ENCODE results near the gene KLHL6.

Gene KLHL6

DNA sequence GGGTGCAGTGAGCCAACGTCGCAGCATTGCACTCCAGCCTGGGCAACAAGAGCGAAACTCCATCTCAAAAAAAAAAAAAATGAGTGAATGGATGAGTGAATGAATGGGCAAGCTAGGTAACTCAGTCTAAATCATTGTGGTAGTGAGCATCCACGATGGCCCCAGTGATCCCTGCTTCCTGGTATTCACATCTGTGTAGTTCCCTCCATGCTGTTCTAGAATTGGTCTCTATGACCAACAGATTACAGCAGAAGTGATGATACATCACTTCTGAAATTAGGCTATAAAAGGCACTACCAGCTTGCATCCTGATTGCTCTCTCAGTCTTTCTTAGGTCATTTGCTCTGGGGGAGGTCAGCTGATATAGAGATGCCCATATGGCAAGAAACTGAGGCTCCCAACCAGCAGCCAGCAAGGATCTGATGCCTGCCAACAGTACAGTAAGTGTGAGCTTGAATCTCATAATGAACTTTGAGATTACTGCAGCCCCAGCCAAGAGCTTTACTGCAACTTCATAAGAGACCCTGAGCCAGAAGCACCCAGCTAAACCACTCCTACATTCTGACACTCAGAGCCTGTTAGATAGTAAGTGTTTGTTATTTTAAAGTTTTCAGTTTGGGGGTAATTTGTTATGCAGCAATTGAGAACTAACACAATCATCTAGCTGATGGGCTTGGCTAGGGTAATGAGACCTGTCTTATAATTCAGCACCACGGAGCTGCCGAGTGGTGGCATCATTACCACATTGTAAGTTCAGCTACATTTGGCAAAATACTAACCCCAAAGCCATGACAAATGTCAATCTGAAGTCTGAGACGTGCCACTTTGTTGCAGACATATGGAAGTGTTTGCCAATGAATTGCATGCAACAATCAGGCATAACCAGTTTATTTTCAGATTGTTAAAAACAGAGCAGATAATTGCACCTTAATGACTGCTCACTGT is 53.0 kb downstream of the KLHL6 start:
- no peak for DNase-seq

DNA sequence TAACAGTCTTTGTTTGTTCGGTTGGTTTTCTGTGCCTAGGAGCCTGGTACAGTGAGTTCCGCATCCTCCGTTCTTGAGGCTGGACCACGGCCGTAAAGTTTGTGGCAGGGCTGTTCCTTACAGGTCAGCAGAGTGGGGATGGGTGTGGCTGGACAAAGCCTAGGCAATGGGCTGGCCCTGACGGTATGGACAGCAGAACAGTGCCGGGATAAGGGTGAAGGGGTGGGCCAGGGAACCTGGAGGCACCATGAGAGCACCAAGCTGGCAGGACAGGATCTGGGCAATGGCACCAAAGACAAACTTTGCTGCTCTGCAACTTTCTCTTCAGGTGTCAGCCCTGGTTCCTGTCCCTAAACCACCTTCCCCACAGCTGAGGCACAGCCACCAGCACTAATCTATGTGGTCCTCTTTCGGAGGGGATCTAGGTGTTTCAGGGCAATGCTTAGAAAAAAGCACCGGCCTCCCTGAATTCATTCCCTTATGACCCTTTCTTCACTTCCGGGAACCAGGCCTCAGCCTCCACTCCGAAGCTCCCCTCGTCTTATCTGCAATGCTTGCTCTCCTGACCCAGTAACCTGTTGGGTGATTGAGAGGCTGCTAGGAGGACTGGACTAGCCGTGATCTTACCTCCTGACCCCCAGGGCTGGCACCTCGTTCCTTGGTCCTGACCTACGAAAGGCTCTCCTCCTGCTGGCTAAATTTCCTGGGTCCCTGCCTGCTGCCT is 54.4 kb downstream of the KLHL6 start:
- DNase-seq = no peak

DNA sequence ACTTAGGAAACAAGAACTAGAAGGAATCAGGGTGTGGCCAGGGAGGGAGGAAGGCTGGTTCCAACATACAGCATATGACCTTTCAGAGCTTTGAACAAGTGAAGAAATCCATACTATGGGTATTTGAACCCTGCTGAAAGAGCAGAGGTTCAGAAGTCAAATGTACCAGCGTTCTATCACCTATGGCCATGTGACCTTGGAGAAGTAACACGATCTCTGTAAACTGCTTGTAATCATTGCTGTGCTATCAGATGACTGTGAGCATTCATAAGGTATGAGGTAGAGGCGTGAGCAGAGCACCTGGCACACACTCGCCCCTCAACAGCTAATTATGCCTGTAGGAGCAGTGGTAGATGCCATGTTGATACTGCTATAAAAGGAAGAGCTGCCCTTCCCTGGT is 55.2 kb downstream of the KLHL6 start:
- DNase-seq = no peak

DNA sequence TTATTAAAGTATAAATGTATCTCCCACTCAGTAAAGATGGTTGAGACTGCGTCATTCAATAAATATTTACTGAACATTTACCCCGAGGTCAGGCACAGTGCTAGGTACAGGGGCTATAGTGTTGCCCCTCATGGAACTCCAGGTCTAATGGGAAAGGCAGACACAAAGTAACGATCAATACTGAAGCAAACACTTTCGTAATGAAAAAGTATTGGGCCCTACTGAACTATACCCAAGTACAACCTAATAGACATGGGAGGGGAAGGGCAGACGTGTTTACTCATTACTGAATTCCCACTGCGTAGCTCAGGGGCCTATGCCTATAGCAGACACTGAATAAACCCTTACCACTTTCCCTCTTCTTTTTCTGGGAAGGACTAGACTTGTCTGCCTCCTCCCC is 56.9 kb downstream of the KLHL6 start:
- no peak for DNase-seq

DNA sequence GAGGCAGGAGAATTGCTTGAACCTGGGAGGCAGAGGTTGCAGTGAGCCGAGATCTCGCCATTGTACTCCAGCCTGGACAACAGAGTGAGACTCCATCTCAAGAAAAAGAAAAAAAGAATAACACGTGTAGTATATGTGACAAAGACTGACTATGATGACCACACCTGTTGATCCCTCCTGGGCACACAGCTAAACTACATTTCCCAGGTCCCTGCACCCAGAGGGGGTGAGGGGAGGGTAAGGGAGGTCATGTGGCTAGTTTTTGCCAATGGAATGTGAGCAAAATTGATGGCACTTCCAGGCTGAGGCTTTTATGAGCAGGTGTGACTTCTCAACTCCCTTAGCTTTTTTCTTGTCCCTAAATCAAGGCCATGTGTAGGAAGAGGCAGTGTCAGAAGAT is 58.2 kb downstream of the KLHL6 start:
- DNase-seq = no peak

DNA sequence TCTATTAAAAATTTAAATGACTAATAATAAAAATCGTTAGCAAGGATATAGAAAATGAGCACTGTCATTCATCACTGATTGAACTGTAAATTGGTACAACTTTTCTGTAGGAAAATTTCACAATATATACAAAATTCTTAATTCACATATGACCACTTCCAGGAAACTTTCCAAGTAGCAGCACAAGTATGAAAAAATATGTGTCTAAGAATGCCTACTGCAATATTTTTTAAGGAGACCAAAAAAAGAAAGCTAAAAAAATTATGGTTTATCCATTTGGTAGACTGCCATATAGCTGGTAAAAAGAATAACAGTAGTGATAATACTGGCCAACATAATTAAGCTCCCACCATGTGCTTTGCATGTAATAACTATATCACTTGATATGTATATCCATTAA is 59.2 kb downstream of the KLHL6 start:
- no peak for DNase-seq

DNA sequence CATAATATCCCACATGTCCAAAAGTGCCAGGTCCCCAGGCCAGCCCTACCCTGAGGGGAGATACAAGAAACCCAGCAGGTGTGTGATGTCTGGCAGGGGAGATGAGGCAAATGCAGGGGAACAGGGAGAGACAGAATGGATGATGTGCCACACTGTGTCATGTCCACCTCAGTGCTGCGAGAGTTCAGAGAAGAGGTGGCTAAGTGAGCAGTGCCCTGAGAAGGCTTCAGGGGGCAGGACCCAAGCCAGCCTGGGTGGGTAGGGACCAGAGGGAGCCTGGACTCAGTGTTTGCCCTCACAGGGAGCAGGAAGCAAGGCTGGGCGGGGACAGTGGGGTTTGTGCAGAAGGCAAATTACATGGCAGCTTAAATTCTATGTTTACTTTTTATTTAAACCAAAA is 61.2 kb downstream of the KLHL6 start:
- no peak for DNase-seq

DNA sequence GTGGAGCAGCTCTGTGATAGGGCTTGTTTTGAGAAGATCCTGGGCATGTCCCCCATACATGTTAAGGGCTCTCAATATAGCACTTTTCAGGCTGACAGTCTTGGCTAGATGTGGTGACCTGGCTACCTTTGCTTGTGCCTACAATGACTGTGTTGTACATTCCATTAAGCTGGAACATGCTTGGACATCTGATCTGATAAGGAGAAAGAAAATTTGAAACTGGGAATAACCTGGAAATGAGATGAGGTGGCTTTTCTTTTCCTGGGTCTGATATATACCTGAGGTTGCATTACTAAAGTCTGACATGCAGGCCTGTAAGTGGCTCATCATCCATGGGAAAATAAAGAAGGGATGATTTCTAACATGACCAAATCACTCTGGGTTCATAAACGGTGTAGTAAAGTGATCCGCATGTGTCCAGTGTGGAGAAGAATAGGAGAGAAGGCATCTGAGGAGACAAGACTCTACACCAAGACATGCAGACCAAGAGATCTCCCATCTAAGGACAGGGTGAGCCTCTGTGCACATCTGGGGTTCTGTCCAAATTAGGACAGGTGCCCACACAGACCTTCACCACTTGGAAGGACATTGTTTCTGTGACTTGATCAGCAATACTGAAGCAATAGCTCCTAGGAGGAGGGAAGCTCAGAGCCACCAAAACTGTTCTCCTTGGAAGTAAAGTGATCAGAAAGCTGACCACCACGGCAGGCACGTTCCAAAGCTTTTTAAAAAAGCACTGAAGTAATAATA is 62.0 kb downstream of the KLHL6 start:
- no peak for DNase-seq

DNA sequence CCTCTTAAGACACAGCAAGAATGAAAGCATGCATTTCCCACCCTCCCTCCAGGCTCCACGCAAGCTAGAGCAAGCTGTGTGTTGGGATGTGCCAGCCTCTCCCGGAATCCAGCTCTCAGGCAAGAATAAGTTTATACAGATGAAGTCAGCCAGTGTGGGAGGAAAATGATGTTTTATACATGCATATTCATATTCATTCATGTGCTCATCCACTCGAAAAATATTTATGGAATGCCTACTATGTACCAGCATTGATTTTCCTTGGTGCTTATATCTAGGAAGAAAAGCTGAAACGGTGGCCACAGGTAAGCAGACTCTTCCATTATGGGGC is 62.7 kb downstream of the KLHL6 start:
- no peak for DNase-seq

DNA sequence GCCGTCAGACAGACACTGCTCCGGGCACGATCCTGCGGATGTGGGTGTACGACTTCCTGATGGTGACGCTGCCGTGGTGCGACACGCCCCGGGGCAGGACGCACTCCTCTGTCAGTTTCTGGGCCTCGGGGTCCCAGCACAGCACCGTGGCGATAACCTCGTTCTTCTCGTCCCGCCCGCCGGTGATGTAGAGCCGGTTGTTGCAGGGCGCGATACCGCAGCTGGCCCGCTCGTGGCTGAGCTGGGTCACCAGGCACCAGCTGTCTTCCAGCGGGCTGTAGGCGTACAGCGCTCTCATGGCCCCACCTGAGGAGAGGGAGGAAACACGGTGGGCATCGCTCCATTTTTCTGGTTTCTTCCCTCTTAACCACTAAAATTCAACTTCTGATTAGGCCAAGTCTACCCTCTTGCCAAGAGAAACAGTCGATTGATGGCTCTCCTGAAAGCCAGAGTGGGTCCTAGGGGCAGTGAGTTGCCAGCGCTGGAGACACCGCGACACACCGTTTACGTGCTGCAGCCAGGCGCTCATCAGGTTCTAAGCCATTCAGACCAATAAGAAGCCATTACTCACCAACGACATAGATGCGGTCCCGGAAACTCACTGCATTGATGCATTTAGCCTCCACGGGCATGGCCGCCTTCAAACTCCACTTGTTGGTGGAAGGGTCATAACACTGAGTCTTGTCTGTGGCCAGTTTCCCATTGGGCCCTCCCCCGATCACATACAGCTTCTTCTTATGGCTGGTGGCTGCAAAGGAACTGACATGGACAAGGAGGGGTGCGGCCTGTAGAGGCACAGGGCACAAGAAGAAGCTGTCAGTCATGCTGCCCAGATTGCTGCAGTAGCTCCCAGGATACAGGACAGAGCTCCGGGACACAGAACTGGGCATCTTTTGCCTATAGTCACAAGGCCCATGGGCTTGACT is 63.3 kb downstream of the KLHL6 start:
- no peak for DNase-seq

DNA sequence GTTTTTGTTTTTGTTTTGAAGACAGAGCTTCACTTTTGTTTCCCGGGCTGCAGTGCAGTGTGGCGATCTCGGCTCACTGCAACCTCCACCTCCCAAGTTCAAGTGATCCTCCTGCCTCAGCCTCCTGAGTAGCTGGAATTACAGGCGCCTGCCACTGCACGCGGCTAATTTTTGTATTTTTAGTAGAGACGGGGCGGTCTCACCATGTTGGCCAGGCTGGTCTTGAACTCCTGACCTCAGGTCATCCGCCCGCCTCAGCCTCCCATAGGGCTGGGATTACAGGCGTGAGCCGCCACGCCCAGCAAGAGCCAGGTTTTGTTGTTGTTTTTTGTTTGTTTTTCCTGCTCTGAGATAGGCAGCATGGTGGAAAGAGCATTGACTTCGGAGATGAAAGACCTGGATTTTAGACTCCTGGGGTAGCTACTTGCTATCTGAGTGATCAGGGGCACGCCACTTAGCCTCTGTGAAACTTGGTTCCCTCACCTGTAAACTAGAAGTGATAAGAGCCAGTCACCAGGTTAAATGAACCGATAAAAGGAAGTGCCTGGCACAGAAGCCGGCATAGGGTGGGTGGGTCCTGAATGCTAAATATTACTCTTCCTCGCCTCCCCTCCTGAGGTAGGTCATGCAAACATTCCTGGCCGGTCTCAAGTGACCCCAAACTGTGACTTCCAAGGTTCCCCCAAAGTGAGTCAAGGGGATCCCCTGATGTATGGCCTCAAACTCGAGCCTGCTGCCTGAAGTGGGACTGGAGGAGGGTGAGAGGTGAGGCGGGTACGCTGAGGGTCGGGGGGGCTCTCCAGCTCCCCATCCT is 64.2 kb downstream of the KLHL6 start:
- no peak for DNase-seq

DNA sequence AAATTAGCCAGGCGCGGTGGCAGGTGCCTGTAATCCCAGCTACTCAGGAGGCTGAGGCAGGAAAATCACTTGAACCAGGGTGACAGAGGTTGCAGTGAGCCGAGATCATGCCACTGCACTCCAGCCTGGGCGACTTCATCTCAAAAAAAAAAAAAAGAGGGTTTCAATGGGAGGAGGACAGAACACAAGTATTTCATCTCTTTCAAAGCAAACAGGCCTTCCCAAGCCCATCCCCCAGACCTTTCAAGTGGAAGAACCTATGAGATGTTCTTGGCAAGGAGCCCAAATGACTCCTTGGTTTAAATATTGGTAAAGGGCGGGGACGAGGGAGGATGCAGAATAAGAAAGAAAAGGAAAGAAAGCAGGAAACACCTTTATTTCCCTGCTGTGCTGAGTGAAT is 64.9 kb downstream of the KLHL6 start:
- DNase-seq = no peak

DNA sequence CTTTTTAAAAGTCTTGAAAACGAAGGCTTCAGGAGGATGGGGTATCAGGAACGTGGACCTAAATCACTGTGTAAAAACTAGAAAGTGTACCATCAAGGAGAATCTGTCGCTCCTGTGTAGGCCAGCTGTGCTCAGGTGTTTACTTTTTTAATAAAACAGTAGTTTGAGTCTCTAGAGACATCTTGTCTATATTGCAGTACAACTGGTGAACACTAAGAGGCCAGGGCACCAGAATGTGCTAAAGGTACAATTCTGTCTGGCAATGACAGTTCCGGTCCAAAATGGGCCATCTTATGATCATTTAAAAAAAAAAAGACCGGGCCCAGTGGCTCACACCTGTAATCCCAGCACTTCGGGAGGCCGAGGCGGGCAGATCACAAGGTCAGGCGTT is 65.3 kb downstream of the KLHL6 start:
- DNase-seq = no peak

DNA sequence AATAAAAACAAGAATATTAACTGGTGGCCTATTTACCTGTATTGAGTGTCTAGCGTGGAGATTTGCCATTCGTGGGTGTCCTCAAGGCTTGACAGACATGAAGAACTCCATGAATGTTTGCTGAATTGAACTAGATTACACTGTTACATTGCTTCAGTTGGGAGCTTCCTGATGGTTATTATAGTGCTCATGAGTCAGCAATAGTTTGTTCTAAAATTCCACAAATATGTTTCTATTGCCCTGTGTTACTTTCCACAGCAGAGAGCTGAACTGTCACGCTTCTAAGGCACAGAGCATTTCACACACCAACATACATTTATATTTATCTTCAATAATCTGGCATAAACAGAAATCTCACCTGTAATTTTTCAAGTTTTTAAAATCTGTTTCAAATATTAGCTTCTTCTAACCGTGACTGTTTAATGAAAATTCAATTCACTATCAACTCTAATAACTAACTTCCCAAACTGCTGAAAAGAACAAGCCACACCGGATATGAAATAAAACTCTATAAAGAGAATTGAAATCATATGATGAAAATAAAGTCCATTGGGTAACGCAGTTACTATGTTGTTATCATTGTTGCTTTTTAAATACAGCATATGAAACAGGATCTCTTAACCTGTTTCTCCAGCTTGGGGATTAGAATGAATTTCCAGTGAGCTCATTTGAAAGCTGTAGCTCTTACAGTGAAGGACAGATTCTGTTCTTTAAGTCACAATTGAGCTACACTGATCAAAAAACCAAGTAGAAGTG is 65.9 kb downstream of the KLHL6 start:
- no peak for DNase-seq

DNA sequence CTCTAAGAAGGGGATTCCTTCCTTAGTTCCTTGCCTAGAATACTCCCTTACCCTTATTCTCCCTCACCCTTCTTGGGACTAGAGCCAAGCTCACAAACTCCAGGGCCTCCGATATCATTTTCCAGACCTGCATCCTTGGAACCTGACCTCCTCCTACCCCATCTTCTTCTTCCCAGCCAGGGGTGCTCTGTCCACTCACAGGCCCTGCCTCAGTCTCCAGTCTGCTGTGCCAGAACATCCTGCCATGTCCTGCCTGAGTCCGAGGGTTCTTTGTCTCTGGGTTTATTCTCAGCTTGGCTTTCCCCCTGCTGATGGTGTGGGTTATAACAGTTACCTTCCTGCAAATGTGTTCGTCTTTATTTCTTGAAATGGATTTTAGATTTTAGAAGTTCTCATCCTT is 67.2 kb downstream of the KLHL6 start:
- no peak for DNase-seq

DNA sequence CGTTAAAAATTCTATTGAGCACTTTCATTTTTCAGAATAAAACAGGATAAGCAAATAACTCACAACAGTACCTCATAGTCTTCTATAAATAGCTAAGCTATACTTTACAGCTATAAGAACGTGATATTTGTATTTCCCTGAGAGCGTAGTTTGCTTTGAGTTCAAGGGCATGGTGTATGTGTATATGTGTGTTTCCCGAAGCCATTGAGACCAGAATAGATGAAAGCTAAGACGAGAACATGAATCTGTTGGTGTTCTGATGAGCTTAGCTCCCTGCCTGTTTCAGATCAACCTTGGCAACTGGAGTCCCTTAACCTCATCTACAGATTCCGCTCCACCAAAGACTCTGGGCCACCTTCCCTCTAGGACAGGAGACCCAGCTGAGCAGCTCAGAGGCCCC is 67.6 kb downstream of the KLHL6 start:
- DNase-seq = no peak

DNA sequence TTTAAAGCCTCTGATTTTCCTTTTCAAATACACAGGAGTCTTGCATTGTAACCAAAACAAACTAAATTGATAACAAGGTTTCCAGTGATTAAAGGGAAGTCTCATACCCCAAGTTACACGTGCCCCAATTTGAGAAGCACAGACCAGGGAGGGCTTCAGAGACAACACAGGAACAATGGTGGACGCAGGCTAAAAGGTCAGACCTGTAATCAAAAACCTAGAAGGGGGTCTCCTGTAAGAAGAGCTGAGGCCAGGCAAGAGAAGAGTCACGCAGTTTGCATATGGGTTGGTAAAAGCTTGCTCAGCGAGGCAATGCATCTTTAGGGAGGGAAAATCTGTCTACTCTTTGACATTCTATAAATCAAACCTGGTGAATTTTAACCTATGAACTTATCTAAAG is 68.5 kb downstream of the KLHL6 start:
- DNase-seq = no peak

DNA sequence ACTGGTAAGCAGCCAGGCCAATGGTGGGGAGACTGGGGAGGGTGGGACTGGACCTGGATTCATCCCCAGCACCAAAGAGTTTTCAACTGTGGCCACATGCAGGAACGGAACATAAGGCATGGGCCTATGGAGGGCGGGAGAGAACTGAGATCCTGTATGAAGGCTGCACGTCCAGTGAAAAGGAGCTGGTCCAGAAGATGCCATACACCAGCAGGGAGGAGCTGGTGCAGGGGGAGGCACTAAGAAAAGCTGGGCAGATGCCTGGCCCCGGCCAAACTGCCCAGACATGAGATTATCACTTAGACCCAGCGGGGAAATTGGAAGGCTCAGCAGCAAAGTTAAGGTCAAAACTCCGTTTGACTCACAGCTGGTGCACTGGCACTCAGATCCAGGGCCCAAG is 69.0 kb downstream of the KLHL6 start:
- DNase-seq = no peak

DNA sequence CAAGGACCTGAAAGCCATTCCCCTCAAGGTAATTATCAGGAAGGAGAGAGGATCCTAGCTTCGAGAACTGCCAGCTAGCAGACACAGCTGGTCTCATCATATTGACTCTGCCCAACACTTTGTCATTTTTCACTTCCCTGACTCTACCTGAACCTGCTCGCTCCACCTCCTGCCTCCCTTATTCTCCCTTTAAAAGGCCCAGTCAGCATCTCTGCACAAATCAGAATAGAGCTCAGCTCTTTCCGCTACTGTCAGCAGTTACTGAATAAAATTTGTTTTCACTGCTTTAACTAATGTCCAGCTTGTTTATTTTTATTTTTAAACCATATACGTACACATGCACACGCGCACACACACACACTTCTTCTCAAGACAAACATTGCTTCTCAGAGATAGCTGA is 69.9 kb downstream of the KLHL6 start:
- no peak for DNase-seq

DNA sequence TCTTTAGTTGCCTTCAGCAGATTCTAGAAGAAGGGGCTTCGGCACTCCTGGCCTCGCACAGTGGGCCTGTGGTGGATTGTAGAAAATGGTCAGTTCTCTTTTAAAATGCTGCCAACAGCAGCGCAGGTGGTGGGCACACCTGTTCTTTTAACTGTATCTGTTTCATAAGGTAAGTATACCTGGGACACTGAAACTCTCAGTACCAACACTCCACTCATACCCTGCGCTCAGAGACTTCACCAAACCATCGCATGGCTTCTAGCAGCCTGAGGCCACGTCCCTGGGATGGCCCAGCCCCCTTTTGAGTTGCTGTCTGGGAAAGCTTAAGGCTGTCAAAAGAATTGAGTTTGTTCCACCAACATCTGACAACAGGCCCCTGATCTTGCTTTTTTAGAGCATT is 70.4 kb downstream of the KLHL6 start:
- DNase-seq = no peak

DNA sequence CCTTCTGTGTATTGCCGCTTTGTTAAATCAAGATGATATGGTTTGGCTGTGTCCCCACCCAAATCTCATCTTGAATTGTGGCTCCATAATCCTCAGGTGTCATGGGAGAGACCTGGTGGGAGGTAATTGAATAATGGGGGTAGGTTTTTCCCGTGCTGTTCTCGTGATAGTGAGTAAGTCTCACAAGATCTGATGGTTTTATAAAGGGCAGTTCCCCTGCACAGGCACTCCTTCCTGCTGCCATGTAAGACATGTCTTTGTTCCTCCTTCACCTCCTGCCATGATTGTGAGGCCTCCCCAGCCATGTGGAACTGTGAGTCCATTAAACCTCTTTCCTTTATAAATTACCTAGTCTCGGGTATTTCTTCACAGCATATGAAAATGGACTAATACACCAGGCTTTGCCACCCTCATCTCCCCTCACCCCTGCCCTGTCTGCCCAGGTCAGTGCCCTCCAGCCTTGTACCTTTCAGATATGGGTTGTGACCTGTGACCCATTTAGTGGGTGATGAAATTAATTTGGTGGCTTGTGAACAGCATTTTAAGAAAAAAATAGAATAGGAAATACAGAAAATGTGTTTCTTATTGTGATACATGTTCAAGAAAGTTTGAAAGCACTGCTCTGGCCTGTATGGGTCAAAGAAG is 71.0 kb downstream of the KLHL6 start:
- no peak for DNase-seq
